ENCODE measurements around the gene PRKCA.
"Not testable (repeated sequence)": the region's sequence is repeated elsewhere in the genome, so short reads cannot be mapped to it uniquely, and the experiment has no call there.

PRKCA gene

DNA sequence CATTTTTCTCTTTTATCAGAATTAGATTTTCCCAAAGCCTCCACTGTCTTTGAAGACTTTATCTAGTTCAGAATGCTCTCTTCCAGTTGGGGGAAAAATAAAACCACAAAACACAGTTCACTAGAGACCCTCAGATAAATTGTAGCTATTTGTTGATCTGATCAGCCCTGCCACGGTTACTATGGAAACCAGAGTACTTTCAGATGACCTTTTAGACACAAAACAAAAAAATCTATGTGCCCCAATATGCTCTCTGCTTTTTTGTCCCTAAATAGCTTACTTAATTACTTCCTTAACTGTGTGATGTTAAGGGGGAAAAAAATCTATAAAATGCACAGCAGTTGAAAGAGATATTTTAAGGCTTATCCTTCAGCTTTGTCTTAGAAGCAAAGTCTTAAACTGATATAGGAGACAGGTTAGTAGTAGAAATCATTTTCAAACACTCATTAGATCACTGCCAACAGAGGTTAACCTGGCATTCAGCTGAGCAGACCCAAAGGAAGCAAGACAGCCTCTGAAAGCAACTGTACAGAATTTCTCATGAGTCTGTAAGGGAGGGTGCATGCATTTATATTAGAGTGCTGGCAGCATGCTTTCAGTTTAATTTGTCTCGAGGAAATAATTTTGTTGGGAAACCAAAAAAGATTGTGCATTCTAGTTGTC is 402.6 kb downstream of the PRKCA start:
- no peak for DNase-seq

DNA sequence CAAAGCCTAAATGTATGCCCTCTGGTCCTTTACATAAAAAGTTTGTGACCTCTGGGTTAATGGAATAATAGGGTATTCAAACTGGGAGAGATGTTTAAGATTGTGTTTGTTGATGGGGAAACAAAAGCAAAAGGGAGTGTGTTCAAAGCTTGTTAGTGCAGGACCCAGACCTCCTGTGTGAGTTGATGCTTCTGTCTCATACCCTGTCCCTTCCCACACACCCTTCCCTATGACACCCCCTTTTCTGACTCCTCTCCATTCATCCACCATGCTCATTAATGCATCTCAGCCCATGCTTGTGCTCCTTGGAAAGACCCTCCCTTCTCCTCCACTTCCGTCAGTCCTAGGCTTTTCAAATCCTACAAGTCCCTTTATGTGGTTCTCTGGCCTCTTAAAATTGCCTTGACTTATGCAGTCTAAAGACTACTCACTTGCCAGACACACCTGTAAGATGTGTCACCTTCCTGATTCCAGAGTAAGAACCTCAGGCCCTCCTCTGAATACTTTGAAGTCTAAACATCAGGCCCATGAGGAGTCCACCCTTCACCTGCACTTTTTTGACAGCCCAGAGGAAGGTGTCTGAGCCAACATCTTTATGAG is 404.5 kb downstream of the PRKCA start:
- DNase-seq = no peak

DNA sequence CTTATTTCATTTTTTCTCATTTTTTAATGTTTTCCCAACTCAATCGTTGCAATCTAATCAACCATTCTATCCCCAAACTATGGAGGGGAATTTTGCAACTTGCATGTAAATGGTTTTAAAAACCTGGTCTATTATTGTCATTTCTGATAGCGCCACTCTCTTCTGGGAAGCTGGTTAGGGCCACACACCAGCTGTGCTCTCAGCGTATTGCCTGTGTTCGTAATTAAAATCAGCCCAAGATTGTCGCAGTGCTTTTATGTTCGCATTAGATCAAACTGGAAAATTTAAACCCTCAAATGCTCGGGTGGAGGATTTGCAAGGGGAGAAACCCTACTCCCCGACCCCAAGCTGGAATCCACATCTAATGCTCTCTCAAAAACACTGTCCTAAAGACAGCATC is 409.0 kb downstream of the PRKCA start:
- no peak for DNase-seq

DNA sequence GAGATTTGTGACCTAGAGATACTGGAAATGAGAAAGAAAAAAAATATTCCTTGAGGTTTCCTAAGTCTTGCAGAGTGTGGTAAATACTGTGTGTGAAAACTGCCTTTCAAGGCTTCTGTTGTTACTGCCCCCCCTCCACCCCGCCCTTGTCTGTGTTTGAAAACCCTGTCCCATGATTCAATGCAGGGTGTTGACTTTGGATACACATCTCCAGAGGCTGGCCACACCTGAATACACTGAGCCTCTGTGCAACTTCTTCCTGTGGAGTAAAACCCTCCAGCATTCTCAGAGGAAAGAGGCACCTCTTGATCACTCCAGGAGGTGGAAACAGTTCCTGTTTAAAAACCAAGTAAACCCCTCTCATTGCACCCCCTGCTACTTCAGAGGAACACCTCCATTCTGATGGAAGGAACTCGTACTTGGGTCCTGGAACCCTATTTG is 409.5 kb downstream of the PRKCA start:
- DNase-seq = peak; percentile 36

DNA sequence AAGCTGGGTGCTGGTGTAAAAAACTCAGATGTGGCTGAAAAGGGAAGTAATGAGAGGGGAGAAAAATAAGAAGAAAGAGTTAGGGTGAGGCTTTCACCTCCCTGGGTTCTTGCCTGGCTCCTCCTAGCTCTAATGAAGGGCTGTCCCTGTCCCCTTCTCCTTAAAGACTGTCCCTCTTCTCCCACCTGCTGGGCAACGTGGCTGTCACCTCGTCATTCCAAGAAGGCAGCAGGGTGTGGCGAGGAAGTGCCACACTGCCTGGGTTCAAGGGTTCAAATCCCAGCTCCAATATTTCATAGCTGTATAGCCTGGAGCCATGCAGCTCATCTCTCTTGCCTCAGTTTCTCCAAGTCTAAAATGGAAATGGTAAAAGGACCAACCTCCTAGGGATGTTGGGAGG is 410.0 kb downstream of the PRKCA start:
- DNase-seq = peak; percentile 9

DNA sequence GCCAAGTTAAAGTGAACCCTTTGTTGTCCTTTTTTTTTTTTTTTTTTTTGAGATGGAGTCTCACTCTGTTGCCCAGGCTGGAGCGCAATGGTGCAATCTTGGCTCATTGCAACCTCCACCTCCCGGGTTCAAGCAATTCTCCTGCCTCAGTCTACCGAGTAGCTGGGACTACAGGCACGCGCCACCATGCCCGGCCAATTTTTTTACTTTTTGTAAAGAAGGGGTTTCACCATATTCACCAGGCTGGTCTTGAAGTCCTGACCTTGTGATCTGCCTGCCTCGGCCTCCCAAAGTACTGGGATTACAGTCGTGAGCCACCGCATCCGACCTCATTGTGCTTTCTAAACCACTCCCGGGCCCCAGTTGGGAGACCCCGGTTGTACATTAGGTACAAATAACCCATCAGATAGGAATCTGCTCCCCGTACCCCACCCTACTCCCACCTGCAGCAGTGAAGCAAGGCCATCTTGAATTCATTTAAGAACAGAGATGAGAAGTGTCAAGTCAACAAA is 410.7 kb downstream of the PRKCA start:
- not testable (repeated sequence) for DNase-seq

DNA sequence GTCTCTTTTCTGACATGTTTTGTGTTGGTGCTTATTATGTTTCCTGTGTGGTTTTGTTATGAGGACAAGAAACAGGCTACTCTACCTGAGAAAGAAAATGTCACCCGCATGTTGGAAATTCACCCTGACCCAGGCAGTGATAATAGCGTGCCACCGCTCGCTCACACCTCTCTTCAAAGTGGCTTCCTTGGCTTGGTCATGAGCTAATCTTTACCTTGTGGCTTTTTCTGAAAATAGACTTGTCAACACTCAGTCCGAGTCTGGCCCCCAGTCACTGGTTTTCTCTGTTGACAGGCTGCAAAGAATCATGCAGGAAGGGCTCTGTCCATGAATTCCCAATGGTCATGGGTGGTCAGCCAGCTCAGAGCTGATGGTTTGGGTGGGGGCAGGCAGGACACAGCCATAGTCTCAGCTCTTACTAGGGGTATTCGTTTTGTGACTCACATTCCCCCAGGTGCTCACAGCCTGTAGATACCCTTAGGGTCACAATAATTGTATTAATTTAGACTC is 411.2 kb downstream of the PRKCA start:
- DNase-seq = no peak

DNA sequence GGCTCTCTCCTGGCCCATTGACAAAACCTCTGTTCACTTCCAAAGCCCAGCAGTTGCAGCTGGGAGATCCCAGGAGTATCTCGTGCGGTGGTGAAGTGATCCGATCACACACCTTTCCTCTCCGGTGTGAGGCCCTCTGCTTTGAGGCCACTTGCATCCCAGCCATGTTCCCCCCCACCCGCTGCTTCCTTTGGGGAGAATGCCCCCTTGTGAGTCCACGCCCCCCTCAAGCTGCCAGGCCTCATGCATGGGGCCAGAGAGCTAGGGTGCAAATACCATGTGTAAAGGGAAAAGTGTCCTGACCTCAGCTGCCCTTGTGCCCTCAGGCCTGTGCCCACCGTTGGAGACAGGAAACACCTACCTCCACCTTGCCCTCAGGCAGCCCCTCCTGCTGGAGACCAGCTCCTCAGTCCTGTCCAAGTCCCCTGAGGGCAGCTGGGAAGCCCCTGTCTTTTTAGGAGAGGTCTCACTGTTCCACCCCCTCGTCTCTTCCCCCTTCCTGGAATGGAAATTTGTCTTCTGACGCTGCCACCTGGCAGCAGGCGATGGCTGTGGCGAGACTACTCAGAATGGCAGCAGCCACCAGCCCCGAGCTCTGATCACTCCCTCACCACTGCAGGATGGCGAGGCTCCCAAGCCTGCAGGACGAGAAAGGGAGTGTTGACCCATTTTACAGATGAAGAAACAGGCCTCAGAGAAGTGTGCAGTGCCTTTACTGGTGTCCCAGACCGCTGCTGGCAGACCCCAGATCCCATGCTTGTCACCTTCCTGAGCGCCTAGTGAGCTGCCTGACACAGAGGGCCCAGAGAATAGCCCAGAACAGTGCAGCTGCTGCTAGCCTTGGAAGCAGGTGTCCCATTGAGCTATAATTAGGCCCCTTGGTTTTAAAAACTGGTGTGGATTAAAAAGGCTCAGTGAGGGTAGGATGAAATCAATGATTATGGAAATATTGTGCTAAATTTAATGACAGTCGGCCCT is 411.9 kb downstream of the PRKCA start:
- no peak for DNase-seq

DNA sequence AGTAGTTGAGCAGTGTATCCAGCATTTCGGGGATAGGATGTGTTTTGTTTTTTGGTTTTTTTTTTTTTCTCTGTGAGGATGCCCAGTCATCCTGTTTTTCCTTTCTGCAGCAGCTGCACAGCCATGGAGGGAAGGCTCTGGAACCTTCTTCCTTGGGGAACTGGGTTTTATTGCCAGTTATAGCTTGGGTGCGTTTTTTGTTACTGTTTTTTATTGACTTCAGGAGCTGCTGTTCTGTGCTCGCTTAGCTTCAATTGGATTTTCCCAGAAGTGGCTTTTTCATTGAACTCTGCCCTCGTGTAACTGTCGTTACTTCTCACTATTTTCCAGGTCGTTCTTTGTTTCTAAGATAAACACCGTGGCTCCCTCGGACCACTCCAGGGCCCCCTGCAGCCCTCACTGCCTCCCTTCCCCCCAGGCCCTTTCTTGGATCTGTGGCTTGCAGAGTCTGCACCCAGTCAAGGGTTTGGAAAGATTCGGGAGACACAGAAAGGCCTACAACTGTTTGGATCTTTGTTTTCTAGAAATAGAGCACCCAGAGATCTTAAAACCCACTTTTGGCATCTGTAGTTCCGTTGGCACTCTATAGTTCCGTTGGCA is 412.8 kb downstream of the PRKCA start:
- DNase-seq = no peak

DNA sequence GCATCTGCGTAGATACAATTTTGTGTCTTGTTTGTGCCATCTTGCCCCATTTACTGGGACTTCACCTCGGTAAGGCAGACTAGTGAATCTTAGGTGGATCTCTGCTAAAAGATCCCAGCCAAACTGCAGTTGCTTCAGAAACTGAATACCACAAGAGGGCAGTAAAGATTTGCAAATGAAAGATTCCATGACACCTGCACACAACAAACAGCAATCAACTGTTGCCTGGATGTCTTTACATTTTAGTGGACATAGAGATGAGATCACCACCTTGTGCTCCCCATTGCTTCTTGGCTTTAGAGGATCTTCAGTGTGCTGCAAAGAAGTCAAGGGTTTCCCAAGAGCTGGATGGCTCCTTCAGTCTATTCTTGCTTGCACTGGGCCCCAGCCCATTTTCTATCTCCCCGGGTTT is 413.3 kb downstream of the PRKCA start:
- DNase-seq = peak; percentile 81

DNA sequence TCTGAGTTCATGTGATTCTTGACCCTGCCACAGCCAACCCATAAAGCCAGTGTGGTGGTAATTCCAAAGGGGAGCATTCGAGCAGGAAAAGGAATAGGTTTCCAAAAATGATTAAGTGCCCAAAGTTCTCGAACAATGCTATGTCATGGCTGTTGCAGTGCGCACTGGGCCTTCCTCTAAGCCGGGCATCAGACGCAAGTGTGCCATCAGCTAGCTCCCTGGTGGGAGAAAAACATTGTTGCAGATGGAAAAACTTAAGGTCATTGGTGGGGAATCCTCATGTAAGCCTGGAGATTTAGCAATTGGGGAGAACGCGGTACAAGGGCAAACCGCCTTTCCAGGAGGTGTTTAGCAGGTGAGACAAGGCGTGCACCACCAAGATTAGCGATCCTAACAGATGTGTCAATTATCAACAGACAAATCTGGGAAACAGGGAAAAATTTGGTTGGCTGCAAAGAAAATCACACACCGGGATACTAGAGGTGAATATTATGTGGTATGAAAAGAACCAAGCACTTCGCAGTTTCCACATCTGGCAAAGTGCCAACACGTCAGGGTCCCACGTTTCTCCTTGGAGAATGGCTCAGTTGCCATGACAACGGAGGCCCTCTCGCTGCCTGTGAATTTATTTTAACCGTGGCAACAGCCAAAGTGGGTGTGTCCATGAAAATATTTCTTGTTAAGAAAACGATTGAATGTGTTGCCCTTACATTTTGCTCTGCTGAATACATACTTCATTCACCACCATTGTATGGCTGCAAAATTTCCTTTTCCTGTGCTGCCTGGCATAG is 414.0 kb downstream of the PRKCA start:
- DNase-seq = no peak

DNA sequence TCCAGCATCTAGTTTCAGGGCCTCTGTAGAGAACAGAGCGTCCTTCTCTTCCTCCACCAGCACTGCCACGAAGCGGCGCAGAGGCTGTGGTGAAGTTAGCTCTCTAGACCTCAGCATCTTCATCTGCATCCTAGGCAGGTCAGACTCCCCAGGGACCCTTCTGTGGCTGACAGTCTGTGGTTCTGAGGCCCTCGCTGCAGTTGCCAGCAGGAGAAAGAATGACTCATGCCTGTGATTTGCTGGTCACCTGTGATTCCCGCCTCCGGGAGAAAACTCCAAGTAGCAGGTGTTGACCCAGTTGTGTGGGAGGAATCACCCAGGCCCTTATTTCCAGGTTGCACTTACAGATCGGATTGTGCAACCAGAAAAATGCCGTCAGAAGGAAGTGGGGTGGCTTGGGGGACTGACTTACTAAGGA is 415.2 kb downstream of the PRKCA start:
- DNase-seq = no peak

DNA sequence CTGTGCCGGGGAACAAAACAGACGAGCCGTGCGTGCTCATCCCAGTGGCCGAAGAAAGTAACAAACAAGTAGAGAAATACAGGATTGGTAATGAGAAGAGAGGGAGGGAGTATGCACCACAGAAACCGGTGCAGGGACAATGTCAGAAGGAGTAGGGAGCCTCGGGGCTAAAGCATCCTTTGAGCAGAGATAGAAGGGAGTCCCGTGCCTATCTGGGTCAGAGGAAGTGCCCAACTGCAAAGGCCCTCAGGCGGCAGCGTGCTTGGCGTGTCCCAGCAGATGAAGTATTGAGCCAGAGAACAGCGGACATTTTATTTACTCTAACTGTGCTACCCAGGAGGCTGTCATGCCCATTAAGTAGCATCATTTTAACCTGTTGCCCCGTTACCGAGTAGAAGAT is 417.6 kb downstream of the PRKCA start:
- no peak for DNase-seq

DNA sequence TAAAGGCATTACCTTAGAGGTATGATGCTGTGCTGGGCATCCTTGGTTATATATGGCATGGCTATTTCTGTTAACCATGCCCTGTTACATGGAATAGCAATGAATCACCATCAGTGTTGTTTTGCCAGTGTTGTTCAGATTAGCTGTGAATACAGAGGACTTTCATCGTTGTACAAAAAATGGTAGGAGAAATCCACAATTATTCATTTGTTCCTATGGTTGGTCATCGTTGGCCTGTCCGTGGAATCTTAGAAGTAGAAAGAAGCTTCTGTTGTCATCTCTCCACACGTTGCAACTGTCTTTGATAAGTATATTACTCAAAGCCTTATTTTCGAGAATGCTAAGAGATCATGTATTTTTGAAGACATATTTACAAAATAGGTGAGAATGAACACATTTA is 418.2 kb downstream of the PRKCA start:
- no peak for DNase-seq

DNA sequence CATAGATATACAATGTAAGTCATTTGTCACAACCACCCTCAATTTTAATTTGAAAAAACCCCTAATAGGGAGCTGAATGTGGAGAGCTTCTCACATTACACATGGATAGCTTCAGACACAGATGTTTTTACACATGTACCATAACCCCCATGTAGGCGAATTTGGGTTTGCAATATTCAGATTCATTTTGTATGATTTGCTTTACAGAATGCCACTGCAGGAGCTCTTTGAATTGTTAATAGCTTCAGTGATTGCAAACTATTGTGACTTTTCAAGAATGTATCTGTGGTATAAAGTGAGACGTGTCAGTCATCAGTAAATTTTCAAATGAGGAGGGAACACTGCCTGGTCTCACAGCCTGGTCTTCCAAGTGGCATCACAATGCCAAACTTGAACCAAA is 419.9 kb downstream of the PRKCA start:
- DNase-seq = no peak

DNA sequence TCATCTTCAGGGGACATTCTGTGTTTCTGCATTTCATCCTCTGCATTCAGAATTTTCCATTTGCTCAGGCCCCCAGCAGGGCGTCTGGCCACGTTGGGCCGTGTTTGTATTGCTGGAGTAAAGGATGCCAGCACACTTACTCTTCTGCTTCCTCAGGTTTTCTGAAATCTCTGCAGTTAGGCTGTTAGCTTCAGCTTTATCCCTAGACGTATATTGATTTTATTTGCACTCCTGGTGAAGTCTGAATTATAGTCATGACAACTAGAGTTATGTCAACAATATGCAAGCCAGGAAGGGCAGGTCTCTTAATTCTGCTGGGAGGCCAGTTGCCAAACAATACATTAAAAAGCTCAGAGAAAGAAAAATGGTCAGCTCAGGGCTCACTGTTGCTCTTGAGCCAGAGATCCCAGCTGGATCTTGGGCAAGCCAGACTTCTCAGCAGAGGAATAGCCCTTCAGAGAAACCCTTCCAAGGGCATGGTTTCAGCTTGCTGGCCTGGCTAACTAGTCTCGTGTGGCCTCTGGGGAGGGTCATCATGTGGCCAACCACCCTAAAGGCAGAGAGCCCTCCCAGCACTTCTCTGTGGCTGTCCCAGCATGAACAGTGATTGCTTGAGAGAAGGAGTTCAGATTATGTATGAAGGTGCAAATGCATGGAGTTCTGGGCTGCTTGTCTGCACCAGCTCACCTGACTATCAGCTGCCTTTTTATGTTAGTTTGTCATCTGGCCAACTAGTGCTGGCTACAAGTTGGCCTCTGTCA is 422.3 kb downstream of the PRKCA start:
- DNase-seq = no peak

DNA sequence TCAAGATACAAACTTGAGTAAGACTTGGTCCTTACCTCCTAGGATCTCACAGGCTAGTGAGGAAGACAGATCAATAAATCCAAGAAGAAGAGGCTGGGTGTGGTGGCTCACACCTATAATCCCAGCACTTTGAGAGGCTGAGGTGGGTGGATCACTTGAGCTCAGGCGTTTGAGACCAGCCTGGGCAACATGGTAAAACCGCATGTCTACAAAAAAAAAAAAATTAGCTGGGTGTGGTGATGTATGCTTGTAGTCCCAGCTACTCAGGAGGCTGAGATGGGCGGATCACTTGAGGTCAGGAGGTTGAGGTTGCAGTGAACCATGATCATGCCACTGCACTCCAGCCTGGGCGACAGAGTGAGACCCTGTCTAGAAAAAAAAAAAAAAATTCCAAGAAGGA is 423.0 kb downstream of the PRKCA start:
- not testable (repeated sequence) for DNase-seq

DNA sequence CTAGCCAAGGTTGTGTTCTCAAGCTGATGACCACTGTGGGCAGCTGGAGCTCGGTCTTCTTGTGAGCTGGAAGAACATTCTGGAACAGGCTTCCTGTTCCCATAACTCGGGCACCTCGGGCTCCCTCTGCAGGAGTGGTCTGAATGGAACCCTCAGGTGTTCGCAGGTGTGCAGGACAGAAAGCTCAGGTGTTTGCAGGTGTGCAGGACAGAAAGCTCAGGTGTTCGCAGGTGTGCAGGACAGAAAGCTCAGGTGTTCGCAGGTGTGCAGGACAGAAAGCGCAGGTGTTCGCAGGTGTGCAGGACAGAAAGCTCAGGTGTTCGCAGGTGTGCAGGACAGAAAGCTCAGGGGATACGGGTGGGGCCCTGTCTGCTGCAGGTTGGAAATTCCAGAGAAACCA is 423.5 kb downstream of the PRKCA start:
- DNase-seq = no peak

DNA sequence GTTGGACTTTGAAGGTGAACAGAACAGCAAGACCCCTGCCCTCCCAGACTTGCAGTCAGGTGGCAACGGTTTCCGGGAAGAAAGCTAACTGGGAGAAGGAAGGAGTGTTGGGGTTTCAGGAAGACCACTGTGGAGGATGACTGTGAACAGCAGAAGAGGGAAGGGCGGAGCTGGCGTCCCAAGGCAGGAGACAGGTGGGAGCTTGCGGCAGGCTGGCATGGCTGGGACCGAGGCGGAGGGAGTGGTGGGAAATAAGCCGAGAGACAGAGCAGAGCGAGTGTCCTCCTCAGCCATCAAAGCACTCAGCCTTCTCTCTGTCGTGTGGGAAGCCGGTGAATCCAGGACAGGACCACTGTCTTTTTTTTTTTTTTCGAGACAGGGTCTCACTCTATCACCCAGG is 424.0 kb downstream of the PRKCA start:
- DNase-seq = no peak

DNA sequence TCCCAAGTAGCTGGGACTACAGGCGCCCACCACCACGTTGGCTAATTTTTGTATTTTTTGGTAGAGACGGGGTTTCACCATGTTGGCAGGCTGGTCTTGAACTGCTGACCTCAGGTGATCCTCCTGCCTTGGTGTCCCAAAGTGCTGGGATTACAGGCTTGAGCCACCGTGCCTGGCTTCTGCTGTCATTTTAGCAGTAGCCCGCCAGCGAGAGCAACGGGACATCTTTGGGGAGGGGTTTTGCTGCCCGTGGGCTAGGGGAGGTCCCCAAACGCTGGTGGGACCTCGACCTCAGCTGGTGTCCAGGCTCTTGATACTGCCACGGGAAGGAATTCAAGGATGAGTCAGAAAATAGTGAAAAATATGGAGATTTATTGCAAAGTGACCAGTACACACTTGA is 424.4 kb downstream of the PRKCA start:
- DNase-seq = no peak
